Hematopoietic multipotent progenitor cell treated with erythropoietin and hydrocortisone succinate and interleukin-3 and kit ligand, for 15 days (in vitro differentiated cells): ENCODE results near the gene SVOPL.

Source experiments
- DNase-seq: peaks from one replicate; pipeline ENCODE4 v3.0.0-alpha.2; 2015; ENCODE audit warnings: low spot score

The SVOPL gene

GRCh38 chr7:138661069-138661635 is 40.0 kb downstream of the SVOPL start:
- no peak for DNase-seq

- DNase-seq, result no peak
These were observed 42.3 kb downstream of the SVOPL start for GRCh38 chr7:138658889-138659288.

- no peak for DNase-seq
These were observed 43.2 kb downstream of the SVOPL start for GRCh38 chr7:138657854-138658386.

GRCh38 chr7:138656952-138657351 is 44.2 kb downstream of the SVOPL start:
- no peak for DNase-seq

- DNase-seq, result no peak
These were observed 46.5 kb downstream of the SVOPL start for GRCh38 chr7:138654616-138655015.

- DNase-seq, result no peak
These were observed 51.7 kb downstream of the SVOPL start for GRCh38 chr7:138649506-138649905.

- no peak for DNase-seq
These were observed 55.9 kb downstream of the SVOPL start for GRCh38 chr7:138645284-138645683.

GRCh38 chr7:138632826-138633602 is 68.1 kb downstream of the SVOPL start:
- no peak for DNase-seq

- DNase-seq, result no peak
These were observed 68.8 kb downstream of the SVOPL start for GRCh38 chr7:138632384-138632783.

- DNase-seq, result no peak
These were observed 71.0 kb downstream of the SVOPL start for GRCh38 chr7:138630059-138630610.

- no peak for DNase-seq
These were observed 73.8 kb downstream of the SVOPL start for GRCh38 chr7:138627361-138627760.

GRCh38 chr7:138626846-138627245 is 74.3 kb downstream of the SVOPL start:
- no peak for DNase-seq

- DNase-seq, result no peak
These were observed 75.3 kb downstream of the SVOPL start for GRCh38 chr7:138625849-138626230.

- DNase-seq, result no peak
These were observed 75.9 kb downstream of the SVOPL start for GRCh38 chr7:138625084-138625848.

- DNase-seq, result no peak
These were observed 78.3 kb downstream of the SVOPL start for GRCh38 chr7:138622841-138623240.

GRCh38 chr7:138618933-138619332 is 82.2 kb downstream of the SVOPL start:
- DNase-seq, result no peak

GRCh38 chr7:138618506-138618905 is 82.7 kb downstream of the SVOPL start:
- no peak for DNase-seq

GRCh38 chr7:138616085-138616484 is 85.1 kb downstream of the SVOPL start:
- no peak for DNase-seq

- DNase-seq, result no peak
These were observed 87.5 kb downstream of the SVOPL start for GRCh38 chr7:138613630-138614029.

- DNase-seq, result no peak
These were observed 90.4 kb downstream of the SVOPL start for GRCh38 chr7:138610671-138611170.

GRCh38 chr7:138608275-138608674 is 92.9 kb downstream of the SVOPL start:
- DNase-seq, result no peak
